ENCODE results near the gene CIITA.

The CIITA gene

GRCh38 chr16:10936272-10936984, 59.4 kb downstream of the CIITA start:
- H3K9me2 ChIP-seq (replicated peaks; ENCODE audit: insufficient read depth, low read length), result no peaks in the 10 kb centered on the region
- no peak overlapping the region for H3K9ac ChIP-seq (ENCODE audit: low read length)
- H4K20me1 ChIP-seq (ENCODE audit: low read depth, low read length), result peaks cover 8% of the 10 kb centered on the region; the same call in 1 of the 2 replicates
- no peaks in the 10 kb centered on the region for H3K36me3 ChIP-seq (ENCODE audit: low read length)
- H3K4me2 ChIP-seq (ENCODE audit: low read depth, low read length, poor library complexity, severe bottlenecking), result no peak overlapping the region
- H3K9me3 ChIP-seq (ENCODE audit: insufficient read depth, low read length), result no peaks in the 10 kb centered on the region
- no peak overlapping the region for H3K27ac ChIP-seq (ENCODE audit: low read depth, low read length)
- no peak overlapping the region for H3K4me3 ChIP-seq (ENCODE audit: insufficient read depth, low read length, poor library complexity, severe bottlenecking)
- H3K27me3 ChIP-seq (ENCODE audit: low read length), result no peaks in the 10 kb centered on the region
- no peak overlapping the region for H2AFZ ChIP-seq (ENCODE audit: low read depth, low read length, severe bottlenecking)
- peaks cover 15% of the 10 kb centered on the region; the same call in 1 of the 2 replicates for H3K79me2 ChIP-seq (ENCODE audit: insufficient read depth, low read length)
- TF ChIP-seq EZH2phosphoT487 (conservative IDR thresholded peaks at IDR 0.05; ENCODE audit: low read length), result no peak
- no peak for TF ChIP-seq CTCF (IDR thresholded peaks at IDR 0.05; ENCODE audit: insufficient read depth, low read length, poor library complexity, severe bottlenecking)
- H3F3A ChIP-seq (ENCODE audit: insufficient read depth), result no peaks in the 10 kb centered on the region

DNA sequence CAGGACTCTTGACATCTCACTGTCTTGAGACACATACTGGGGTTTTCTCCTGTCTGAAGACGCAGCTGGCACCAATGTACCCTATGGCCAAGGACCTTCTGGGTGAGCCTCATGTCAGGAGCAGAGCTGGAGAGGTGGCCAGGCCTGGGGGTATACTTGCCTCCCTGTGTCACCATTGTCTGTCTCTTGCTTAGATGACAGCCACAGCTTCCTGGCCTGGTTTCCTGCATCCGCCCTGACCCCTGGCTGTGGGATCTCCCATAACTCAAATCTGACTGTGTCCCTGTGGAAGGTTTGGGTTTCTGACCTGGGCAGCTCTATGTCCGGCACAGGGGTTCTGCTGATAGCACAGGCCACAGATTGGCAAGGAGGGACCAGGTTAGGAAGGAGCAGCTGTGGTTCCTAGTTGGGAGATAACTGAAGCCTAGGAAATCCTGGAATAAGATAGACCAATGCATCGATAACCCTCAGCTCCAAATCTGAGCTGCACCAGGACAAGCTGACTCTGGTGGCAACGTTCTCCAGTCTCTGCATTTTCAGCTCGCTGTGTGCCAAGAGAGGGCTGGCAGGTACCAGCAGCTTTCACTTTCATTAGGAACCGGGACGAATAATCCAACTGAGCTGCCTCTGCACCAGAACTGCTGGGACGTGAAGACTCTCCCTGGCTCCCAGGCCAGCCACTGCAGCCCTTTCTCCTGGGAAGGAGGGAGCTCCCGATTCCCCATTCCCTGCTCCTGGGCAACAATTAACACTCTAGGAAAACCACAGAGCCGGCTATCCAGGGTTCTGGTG, 60.3 kb downstream of the CIITA start:
- peak overlapping the region; percentile 9 for H3K4me2 ChIP-seq (ENCODE audit: low read depth, low read length, poor library complexity, severe bottlenecking)
- peaks cover 15% of the 10 kb centered on the region; the same call in 1 of the 2 replicates for H3K79me2 ChIP-seq (ENCODE audit: insufficient read depth, low read length)
- TF ChIP-seq EZH2phosphoT487 (conservative IDR thresholded peaks at IDR 0.05; ENCODE audit: low read length) (no peak), CTCF (IDR thresholded peaks at IDR 0.05; ENCODE audit: insufficient read depth, low read length, poor library complexity, severe bottlenecking) (no peak)
- H3K9ac ChIP-seq (ENCODE audit: low read length), result no peak overlapping the region
- no peaks in the 10 kb centered on the region for H3K36me3 ChIP-seq (ENCODE audit: low read length)
- peaks cover 8% of the 10 kb centered on the region; the same call in 1 of the 2 replicates for H4K20me1 ChIP-seq (ENCODE audit: low read depth, low read length)
- H3K4me3 ChIP-seq (ENCODE audit: insufficient read depth, low read length, poor library complexity, severe bottlenecking), result no peak overlapping the region
- H3K9me3 ChIP-seq (ENCODE audit: insufficient read depth, low read length), result no peaks in the 10 kb centered on the region
- no peaks in the 10 kb centered on the region for H3K9me2 ChIP-seq (replicated peaks; ENCODE audit: insufficient read depth, low read length)
- no peaks in the 10 kb centered on the region for H3F3A ChIP-seq (ENCODE audit: insufficient read depth)
- no peak overlapping the region for H3K27ac ChIP-seq (ENCODE audit: low read depth, low read length)
- no peak overlapping the region for H2AFZ ChIP-seq (ENCODE audit: low read depth, low read length, severe bottlenecking)
- no peaks in the 10 kb centered on the region for H3K27me3 ChIP-seq (ENCODE audit: low read length)

- H3K9ac ChIP-seq (ENCODE audit: low read length), result no peak overlapping the region
- H3K79me2 ChIP-seq (ENCODE audit: insufficient read depth, low read length), result peaks cover 15% of the 10 kb centered on the region; the same call in 1 of the 2 replicates
Measured at GRCh38 chr16:10938321-10938720, 61.3 kb downstream of the CIITA start.

More at GRCh38 chr16:10938321-10938720, 61.3 kb downstream of the CIITA start:
- Histone ChIP-seq H3K4me2 (ENCODE audit: low read depth, low read length, poor library complexity, severe bottlenecking) (no peak overlapping the region), H2AFZ (ENCODE audit: low read depth, low read length, severe bottlenecking) (no peak overlapping the region), H3K36me3 (ENCODE audit: low read length) (no peaks in the 10 kb centered on the region), H3K27me3 (ENCODE audit: low read length) (no peaks in the 10 kb centered on the region), H4K20me1 (ENCODE audit: low read depth, low read length) (peaks cover 8% of the 10 kb centered on the region; the same call in 1 of the 2 replicates), H3K27ac (ENCODE audit: low read depth, low read length) (no peak overlapping the region), H3K9me2 (replicated peaks; ENCODE audit: insufficient read depth, low read length) (no peaks in the 10 kb centered on the region), H3K4me3 (ENCODE audit: insufficient read depth, low read length, poor library complexity, severe bottlenecking) (no peak overlapping the region), H3F3A (ENCODE audit: insufficient read depth) (peaks cover 7% of the 10 kb centered on the region; the same call in 1 of the 2 replicates), H3K9me3 (ENCODE audit: insufficient read depth, low read length) (no peaks in the 10 kb centered on the region)
- no peak for TF ChIP-seq EZH2phosphoT487 (conservative IDR thresholded peaks at IDR 0.05; ENCODE audit: low read length)
- no peak for TF ChIP-seq CTCF (IDR thresholded peaks at IDR 0.05; ENCODE audit: insufficient read depth, low read length, poor library complexity, severe bottlenecking)

Data from SU-DHL-6 (cell line).